Astrocyte (in vitro differentiated cells and primary cell): ENCODE data around the gene GALNT17.

Experiments used
- CTCF ChIP-seq: IDR thresholded peaks from 2 replicates; pipeline ENCODE4 v1.5.1; 2011; ENCODE audit warnings: low read depth, mild to moderate bottlenecking, inconsistent platforms, low read length, moderate library complexity; ENCODE audit not compliant: insufficient read depth
- EZH2 ChIP-seq: IDR thresholded peaks from 2 replicates; pipeline ENCODE4 v1.6.1; 2012; ENCODE audit warnings: mild to moderate bottlenecking, low read length, inconsistent platforms; ENCODE audit not compliant: insufficient read depth

GRCh38 chr7:71403202-71403946 is 271.4 kb downstream of the GALNT17 start:
- TF ChIP-seq EZH2 (no peak), CTCF (no peak)
